Sigmoid colon (tissue), 7 donors: ENCODE data around the gene ZNF219. TPM values are rescaled to one million over a fixed set of nuclear protein-coding genes. Genes with fewer than 3 reads are reported as not detected.
A peak's percentile ranks its signal among the peaks of the same experiment; 100 is the strongest.

Experiments used
- DNase-seq: peaks from one replicate; pipeline ENCODE4 v3.0.0-alpha.2; 2019
- H3K27ac ChIP-seq, 4 donors: fragments of 200-600 bp; sonication (generic); one replicate each; pipeline ENCODE4 v1.5.1; 2016 to 2019; ENCODE audit warnings: mild to moderate bottlenecking in 1 of 4
- H3K27me3 ChIP-seq, 3 donors: fragments of 200-600 bp; sonication (generic); one replicate each; pipeline ENCODE4 v1.5.1; 2019; ENCODE audit warnings: mild to moderate bottlenecking in 1 of 3
- H3K36me3 ChIP-seq, 4 donors: fragments of 200-600 bp; sonication (generic); one replicate each; pipeline ENCODE4 v1.5.1; 2016 to 2019
- H3K4me1 ChIP-seq, 4 donors: fragments of 200-600 bp; sonication (generic); one replicate each; pipeline ENCODE4 v1.5.1; 2017 to 2019
- H3K4me3 ChIP-seq, 4 donors: fragments of 200-600 bp; sonication (generic); one replicate each; pipeline ENCODE4 v1.5.1; 2017 to 2019; ENCODE audit warnings: mild to moderate bottlenecking in 2 of 4, moderate library complexity in 1 of 4
- H3K9me3 ChIP-seq, 4 donors: fragments of 200-600 bp in 3 of 4; sonication (generic) in 3 of 4; one replicate each; pipeline versions ENCODE4 v1.5.1 to v1.6.1; 2013 to 2019
- EP300 ChIP-seq, 4 donors: sonication (generic); formaldehyde crosslinking; IDR thresholded peaks; one replicate each; pipeline ENCODE4 v1.6.1; 2017; ENCODE audit warnings: antibody characterized with exemption in 4 of 4
- POLR2A ChIP-seq, 2 donors: fragments of 450-650 bp; IDR thresholded peaks; one replicate each; pipeline ENCODE4 v1.6.1; 2016; ENCODE audit warnings: antibody characterized with exemption in 2 of 2, mild to moderate bottlenecking in 2 of 2, moderate library complexity in 2 of 2
- POLR2AphosphoS5 ChIP-seq, 4 donors: sonication (generic); formaldehyde crosslinking; IDR thresholded peaks; one replicate each; pipeline ENCODE4 v1.6.1; 2017; ENCODE audit warnings: antibody characterized with exemption in 4 of 4
- WGBS, 2 donors: extraction: QIAGEN DNeasy Blood & Tissue Kit; methylation state at CpG; one replicate each; pipeline ENCODE4 v1.1.7; 2013; 5-methylcytosine and 5-hydroxymethylcytosine counted together
- intact Hi-C: fragments of 100-400 bp; cut with DNase I; formaldehyde crosslinking; loops from one replicate; pipeline ENCODE4 v1.15.1; 2023
- polyA plus RNA-seq, 3 donors: library from polyadenylated mRNA; stranded (reverse); fragments of 200-250 nt; gene quantifications; one replicate each; pipeline ENCODE4 v1.2.3, GENCODE V29; 2013
- total RNA-seq, 4 donors: library from RNA; depleted of rRNA; stranded (reverse); fragments of >200 nt; gene quantifications; one replicate each; pipeline ENCODE4 v1.1.0, GENCODE V29; 2016
- TF ChIP-seq, protein P1 (sequence below), 4 experiments: fragments of 450-650 bp in 3 of 4; fragments of 200-600 bp in 1 of 4; IDR thresholded peaks; one replicate each; pipeline ENCODE4 v1.5.1; 2016 to 2019; ENCODE audit warnings: antibody characterized with exemption in 4 of 4, mild to moderate bottlenecking in 3 of 4, moderate library complexity in 2 of 4
- donor health status: healthy with polysubstance abuse.
- donor health status: Bipolar disorder and iron deficiency.
- donor health status: healthy.

Gene ZNF219
- total and polyA plus RNA-seq, 7 donors = 27.6 to 89.7 (median 48.2) TPM

DNA sequence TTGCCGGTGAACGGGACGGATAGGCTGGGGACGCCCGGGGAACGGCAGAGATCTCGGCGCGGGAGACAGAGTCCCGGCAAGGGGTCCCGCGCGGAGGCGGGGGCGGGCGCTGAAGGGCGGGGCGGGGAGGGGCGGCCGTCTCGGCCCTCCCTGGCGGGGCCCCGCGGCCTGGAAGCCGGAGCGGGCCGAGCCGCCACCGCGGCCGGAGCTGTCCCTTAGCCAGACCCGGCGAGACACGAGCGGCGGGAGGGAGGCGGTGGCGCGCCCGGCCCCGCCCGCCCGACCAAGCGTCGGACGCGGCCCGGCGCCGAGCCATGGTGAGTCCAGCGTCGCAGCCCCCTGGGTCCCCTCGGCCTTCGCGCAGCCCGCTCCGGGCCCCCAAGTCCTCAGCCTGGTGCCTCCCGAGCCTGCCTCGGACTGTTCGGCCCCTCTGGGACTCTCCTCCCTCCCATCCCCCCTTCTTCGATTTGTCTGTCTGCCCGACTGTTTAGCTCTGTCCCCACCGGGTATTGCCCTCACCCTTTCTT, 28.3 kb downstream of the ZNF219 start, which contains the start of gene ARHGEF40:
ARHGEF40 (plus strand) TSS at position 222 of the 527 bp plus-strand sequence; CDS start at position 315, 93 bp downstream.
- Histone ChIP-seq H3K4me3 (peak within 1 kb of the TSS; percentile 60 to 85 (median 64)), H3K27ac (peak within 1 kb of the TSS; percentile 87 to 93 (median 88)), H3K36me3 (peaks cover 0 to 13% (median 6%) of the 10 kb centered on the region in 4 donors), H3K4me1 (peaks cover 0 to 39% (median 36%) of the 10 kb centered on the region in 4 donors), H3K27me3 (no peaks in the 10 kb centered on the region), H3K9me3 (no peaks in the 10 kb centered on the region)
- intact Hi-C loops = loop anchor here (1.0 to 2.0 kb wide), 2 partner anchors 34 to 45 kb away; partner anchors contain the start of gene NDRG2
- 0 to 1% methylated on average over 63 of the region's 63 CpGs for WGBS, 2 donors
- TF ChIP-seq POLR2AphosphoS5 (IDR thresholded peaks at IDR 0.05) (peak in 3 of 4 donors; percentile 10 to 19 (median 18)), POLR2A (IDR thresholded peaks at IDR 0.05) (peak in 1 of 2 donors; percentile 17), EP300 (IDR thresholded peaks at IDR 0.05) (no peak)
- TF ChIP-seq, protein P1, sequence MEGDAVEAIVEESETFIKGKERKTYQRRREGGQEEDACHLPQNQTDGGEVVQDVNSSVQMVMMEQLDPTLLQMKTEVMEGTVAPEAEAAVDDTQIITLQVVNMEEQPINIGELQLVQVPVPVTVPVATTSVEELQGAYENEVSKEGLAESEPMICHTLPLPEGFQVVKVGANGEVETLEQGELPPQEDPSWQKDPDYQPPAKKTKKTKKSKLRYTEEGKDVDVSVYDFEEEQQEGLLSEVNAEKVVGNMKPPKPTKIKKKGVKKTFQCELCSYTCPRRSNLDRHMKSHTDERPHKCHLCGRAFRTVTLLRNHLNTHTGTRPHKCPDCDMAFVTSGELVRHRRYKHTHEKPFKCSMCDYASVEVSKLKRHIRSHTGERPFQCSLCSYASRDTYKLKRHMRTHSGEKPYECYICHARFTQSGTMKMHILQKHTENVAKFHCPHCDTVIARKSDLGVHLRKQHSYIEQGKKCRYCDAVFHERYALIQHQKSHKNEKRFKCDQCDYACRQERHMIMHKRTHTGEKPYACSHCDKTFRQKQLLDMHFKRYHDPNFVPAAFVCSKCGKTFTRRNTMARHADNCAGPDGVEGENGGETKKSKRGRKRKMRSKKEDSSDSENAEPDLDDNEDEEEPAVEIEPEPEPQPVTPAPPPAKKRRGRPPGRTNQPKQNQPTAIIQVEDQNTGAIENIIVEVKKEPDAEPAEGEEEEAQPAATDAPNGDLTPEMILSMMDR (IDR thresholded peaks at IDR 0.05) = no peak
- no peak for DNase-seq

DNA sequence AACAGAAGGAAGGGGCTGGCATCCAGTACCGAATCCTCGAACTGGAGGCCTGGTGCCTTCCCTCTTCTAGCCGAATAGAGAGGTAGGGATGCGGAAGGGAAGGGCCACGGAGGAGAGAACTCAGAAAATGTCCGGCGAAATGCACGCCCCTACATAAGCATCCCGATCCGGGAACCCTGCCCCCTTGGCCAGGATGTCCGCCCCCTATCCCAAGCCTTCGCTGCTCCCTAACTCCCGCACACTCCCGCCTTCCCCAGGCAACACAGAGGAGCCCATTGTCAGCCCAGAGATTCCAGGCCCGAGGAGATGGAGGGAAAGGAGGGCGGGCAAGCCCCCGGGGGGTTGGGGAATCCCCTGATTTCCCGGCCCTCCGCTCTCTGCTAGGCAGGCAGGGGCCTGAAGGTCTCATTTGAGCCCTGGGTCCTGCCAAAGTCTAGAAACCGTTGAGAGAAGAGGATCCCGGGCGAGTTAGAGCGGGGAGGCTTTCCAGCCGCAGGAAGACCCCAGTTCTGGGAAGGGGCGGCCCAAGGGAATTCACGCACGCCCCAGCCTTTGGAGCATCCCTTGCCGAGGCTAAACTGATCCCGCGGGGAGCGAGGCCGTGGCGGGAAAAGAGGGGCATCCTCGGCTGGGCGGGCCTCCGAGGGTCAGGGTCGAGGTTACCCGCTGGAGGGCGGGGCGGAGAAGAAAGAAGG, 28.9 kb downstream of the ZNF219 start:
- no peaks in the 10 kb centered on the region for H3K27me3 ChIP-seq
- whole genome bisulfite sequencing, 2 donors = 2 to 4% methylated on average over 40 of the region's 40 CpGs
- H3K4me1 ChIP-seq = peaks cover 0 to 39% (median 36%) of the 10 kb centered on the region in 4 donors

DNA sequence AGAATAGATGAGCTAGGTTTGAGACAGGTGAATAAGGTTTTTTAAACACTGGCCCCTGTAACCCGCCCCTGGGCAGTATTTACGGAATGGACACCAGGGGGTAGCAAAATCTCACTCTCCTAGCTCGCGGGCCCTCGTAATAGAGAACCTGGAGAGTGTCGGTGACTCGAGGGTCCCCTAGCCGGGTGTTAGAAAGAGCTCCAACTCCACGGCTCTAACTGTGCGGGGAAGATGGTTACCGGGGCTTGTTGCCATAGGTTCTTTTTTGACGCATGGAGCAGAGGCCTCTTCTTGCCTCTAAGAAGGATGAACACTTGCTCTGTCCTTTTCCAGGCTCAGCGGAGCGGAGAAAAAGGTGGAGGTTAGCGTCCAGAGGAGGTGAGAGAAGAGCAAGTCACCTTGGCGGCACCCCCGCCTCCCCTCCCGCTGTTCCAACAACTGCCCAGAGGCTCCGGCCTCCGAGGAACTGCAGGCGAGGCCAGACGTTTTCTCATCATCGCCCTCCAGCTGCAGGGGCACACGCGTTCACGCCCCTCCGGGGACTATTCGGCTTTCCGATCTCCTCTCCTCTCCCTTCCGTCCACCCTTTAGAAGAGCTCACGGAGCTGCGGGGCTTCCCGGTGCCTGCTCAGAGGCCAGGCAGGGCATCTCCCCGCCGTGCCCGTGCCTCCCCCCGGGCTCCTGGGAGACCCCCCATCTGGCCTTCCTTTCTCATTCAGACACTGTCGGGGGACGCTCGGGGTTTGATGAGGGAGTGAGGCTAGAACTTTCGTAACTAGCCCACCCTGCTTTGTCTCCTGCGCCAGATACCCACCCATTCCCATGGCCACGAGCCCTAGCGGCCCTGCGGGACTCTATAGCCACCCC, 29.7 kb downstream of the ZNF219 start:
- Histone ChIP-seq H3K4me1 (peaks cover 0 to 39% (median 36%) of the 10 kb centered on the region in 4 donors), H3K27me3 (no peaks in the 10 kb centered on the region), H3K9me3 (no peaks in the 10 kb centered on the region), H3K4me3 (peak overlapping the region; percentile 60 to 85 (median 64)), H3K36me3 (no peaks in the 10 kb centered on the region), H3K27ac (peak overlapping the region; percentile 87 to 93 (median 88))
- intact Hi-C loops = no loop called here
- TF ChIP-seq, protein P1 (IDR thresholded peaks at IDR 0.05) = peak; percentile 54 to 72 (median 62)
- no peak for TF ChIP-seq POLR2AphosphoS5 (IDR thresholded peaks at IDR 0.05)
- WGBS, 2 donors = 8 to 14% methylated on average over 45 of the region's 45 CpGs
- DNase-seq = peak; percentile 83

More for the DNA sequence above, 28.9 kb downstream of the ZNF219 start:
- intact Hi-C loops = loop anchor here (1.0 to 2.0 kb wide), 2 partner anchors 35 to 45 kb away; partner anchors contain the start of gene NDRG2
- peak in 1 of 4 donors; percentile 23 for TF ChIP-seq POLR2AphosphoS5 (IDR thresholded peaks at IDR 0.05)
- TF ChIP-seq, protein P1 (IDR thresholded peaks at IDR 0.05) = no peak
- Histone ChIP-seq H3K4me3 (peak overlapping the region; percentile 60 to 85 (median 64)), H3K36me3 (peaks cover 0 to 7% (median 3%) of the 10 kb centered on the region in 4 donors), H3K9me3 (no peaks in the 10 kb centered on the region), H3K27ac (peak overlapping the region; percentile 87 to 93 (median 88))
- DNase-seq = no peak

DNA sequence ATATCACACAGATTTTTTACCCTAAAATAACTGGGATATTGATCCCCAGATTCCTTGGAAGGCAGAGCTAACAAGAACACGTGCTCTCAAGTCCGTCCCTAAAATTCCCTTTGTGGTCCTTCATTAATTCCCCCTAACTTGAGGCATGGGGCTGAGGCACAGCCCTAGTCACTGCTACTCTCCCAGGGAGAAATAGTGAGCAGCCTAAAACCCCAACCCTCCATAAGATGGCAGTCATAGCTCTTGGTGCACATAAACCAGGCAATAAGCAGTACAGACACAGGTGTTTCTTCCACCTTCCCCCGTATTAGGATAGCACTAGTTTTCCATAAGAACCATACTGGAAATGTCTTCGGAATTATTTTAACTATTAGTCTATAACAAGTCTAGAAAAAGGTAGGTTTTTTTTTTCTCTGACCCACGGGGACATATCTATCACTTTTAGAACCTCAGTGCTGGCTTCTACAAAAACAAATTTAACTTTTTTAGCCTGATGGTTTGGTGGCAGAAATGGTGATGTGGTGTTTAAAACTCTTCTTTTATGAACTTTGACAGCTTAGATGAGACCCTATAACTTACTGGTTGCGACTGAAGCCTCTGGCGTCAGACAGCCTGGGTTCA, 31.5 kb downstream of the ZNF219 start:
- no peak for DNase-seq
- Histone ChIP-seq H3K9me3 (no peaks in the 10 kb centered on the region), H3K4me3 (no peak overlapping the region), H3K27me3 (no peaks in the 10 kb centered on the region), H3K36me3 (no peaks in the 10 kb centered on the region), H3K4me1 (peaks cover 0 to 35% (median 31%) of the 10 kb centered on the region in 4 donors), H3K27ac (no peak overlapping the region)
- 51 to 71% methylated on average over 7 of the region's 7 CpGs for WGBS, 2 donors
- intact Hi-C loops = no loop called here
- TF ChIP-seq POLR2A (IDR thresholded peaks at IDR 0.05) (no peak), POLR2AphosphoS5 (IDR thresholded peaks at IDR 0.05) (no peak), EP300 (IDR thresholded peaks at IDR 0.05) (no peak)
- TF ChIP-seq, protein P1 (IDR thresholded peaks at IDR 0.05) = no peak
